HFF-Myc (cell line): Measurements from ENCODE around the gene SLC10A6.

Experiments
- DNase-seq: peaks from one replicate; pipeline ENCODE4 v3.0.0-alpha.2; 2011; ENCODE audit warnings: low read depth; ENCODE audit errors: extremely low read depth
- H3K4me3 ChIP-seq: replicated peaks from 2 replicates; pipeline ENCODE4 v1.5.1; 2011; ENCODE audit warnings: low read depth, mild to moderate bottlenecking, control low read depth, low read length
- CTCF ChIP-seq: IDR thresholded peaks from 2 replicates; pipeline ENCODE4 v1.5.1; 2012; ENCODE audit warnings: mild to moderate bottlenecking, low read depth, low read length, control low read depth; ENCODE audit errors: missing control alignments

The SLC10A6 gene

GRCh38 chr4:86848136-86848535, 1.0 kb downstream of the SLC10A6 start:
- no peak for TF ChIP-seq CTCF
- peak overlapping the region; percentile 23 for H3K4me3 ChIP-seq
- DNase-seq = no peak

DNA sequence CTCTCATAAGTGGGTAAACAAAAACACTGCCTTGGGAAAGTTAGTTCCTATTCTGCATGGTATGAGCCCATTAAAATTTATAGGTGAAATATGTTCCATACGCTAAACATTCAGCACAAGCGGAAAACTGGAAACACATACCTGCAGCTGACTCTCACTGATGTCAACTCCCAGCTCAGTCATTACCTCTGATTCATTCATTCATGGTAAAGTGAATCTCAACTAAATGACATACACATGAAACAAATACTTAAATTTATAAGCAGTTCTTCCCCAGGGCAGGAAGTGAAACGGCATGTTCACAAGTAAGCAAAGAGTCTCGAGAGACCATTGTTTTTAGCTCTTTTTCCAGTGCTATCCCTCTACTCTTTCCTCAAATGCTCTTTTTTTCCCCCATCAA, 1.6 kb downstream of the SLC10A6 start:
- no peak for DNase-seq
- 0 out of 2 replicates have a peak overlapping the region, but pooled peaks have one; percentile 1 for H3K4me3 ChIP-seq
- no peak for TF ChIP-seq CTCF

- no peak overlapping the region for H3K4me3 ChIP-seq
- no peak for TF ChIP-seq CTCF
- DNase-seq = peak; percentile 54
Observed at GRCh38 chr4:86846921-86847320, 2.3 kb downstream of the SLC10A6 start.

- DNase-seq = no peak
- TF ChIP-seq CTCF = no peak
- H3K4me3 ChIP-seq = no peak overlapping the region
Observed at GRCh38 chr4:86845593-86845992, 3.6 kb downstream of the SLC10A6 start.

GRCh38 chr4:86841309-86841708, 7.9 kb downstream of the SLC10A6 start:
- no peak overlapping the region for H3K4me3 ChIP-seq
- DNase-seq = no peak
- TF ChIP-seq CTCF = no peak

DNA sequence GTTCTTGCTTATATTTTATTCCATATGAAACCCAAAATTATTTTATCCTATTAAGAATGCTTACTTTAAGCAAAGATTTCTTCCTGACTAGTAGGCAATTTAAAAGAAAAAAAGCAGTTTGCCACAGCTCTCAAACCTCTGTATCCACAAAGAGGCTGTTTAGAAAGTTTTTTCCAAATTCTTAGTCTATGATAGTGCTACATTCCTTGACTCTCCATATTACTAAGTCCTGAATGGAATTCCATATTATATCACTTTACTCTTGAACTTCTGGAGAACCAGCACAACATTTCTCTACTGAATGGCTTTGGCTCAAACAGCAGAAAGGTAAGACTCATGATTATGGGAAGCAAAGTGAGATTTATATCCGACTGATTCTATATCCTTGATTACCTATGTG, 8.3 kb downstream of the SLC10A6 start:
- H3K4me3 ChIP-seq = no peak overlapping the region
- no peak for TF ChIP-seq CTCF
- DNase-seq = no peak
